HG03066 (cell line): Measurements from ENCODE around the gene KCNMA1.

Source experiments
- ATAC-seq: cut with Tn5 transposase; IDR thresholded peaks from one replicate; pipeline ENCODE4 v1.9.1; 2021; ENCODE audit warnings: low read depth; ENCODE audit not compliant: unreplicated experiment

Gene KCNMA1

DNA sequence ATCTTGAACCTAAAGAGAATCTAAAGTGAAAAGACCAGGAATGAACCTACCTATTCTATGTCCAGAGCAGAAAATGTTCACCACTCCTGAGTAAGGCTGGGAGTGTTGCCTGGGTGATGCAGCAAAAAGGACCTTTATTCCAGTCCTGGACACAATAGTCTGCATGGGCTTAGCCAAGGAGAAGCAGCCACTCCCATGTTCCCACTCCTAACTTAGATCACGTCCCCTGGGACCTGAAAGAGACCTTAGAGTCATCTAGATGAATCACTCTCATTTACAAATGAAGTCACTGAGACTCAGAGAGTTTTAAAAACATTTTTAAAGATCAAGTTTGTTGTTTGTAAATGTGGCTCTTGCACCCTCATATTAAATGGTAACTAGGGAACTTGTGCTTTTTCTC, 763.4 kb downstream of the KCNMA1 start:
- no peak for ATAC-seq

DNA sequence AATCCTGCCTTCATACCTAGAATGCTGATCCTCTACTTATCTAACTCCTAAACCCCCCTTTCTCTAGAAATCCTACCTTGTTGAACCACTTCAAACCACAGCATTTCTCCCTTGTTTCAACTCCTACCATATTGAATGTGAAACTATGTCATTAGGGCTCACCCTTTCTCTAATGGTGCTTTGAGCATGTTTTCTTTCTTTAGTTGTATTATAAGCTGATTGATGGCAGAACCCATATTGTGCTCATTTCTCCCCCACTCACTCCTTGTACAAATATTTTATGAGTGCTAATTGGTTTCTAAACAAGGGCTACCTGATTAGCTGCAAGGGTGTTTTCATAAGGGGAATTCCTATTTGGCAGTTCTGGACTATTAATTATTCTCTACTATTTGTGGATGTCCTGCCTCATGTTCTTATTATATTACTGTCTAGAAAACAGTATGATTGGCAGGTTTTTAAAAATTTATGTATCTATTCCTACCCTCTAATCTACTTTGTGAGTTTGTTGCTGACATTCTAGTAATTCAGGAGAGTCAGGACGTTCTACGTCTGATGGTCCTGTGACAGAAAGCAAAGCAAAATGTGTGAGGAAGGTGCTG, 765.8 kb downstream of the KCNMA1 start:
- no peak for ATAC-seq

DNA sequence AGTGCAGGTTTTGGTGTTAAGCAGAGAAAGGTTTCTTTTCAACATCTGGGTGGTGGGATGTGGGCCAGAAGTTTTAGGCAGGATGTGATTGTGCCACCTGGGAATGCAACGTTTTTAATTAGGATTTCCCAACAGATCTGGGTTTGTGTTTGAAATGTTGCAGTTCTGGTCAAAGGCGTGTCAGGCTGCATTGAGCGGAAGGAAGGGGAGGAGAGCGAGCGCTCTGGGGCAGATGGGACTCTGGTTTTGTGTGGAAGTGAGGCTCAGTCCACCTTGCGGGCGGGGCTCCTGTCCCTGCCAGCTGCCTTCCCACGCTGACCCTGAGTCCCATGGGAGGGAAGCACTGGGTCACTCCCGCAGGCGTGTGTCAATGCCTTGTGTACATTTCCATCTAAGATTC, 767.7 kb downstream of the KCNMA1 start:
- ATAC-seq = no peak

GRCh38 chr10:76868098-76868977, 769.3 kb downstream of the KCNMA1 start:
- no peak for ATAC-seq

- no peak for ATAC-seq
Measured at GRCh38 chr10:76866841-76867586, 770.6 kb downstream of the KCNMA1 start.

GRCh38 chr10:76864922-76865321, 772.7 kb downstream of the KCNMA1 start:
- no peak for ATAC-seq

GRCh38 chr10:76858721-76859120, 778.9 kb downstream of the KCNMA1 start:
- ATAC-seq = no peak

DNA sequence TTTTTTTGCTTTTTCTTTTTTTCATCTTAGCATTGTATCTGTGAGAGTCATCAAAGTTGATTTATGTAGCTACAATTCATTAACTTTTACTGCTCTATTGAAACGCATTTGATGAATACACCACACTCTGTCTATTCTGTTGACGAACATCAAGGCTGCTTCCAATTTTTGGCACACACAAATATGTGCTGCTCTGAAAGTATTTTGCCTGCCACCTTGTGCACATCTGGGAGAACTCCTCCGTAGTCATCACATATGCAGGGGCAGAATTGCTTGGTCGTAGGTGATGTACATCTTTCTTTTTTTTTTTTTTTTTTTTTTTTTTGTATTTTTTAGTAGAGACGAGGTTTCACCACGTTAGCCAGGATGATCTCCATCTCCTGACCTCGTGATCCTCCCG, 796.8 kb downstream of the KCNMA1 start:
- ATAC-seq = no peak

GRCh38 chr10:76839276-76839675, 798.3 kb downstream of the KCNMA1 start:
- ATAC-seq = no peak

- no peak for ATAC-seq
Measured at GRCh38 chr10:76830218-76830617, 807.4 kb downstream of the KCNMA1 start.

DNA sequence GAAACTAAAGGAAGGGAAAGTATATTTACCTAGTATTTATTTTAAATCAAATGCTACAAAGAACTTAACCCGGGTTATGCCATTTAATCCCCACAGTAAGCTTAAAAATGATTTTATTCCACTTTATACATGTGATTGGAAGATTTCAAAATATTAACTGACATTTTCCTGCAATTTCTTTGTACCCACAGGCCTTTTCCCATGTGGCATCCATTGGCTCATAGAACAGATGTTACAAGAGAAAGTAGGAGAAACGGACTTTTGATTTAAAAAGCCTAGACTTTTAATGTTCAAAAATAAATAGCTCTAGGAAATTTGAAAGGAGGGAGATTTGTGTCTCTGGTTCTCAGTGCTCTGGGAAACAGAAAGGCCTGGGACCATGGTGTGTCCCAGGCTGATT, 807.9 kb downstream of the KCNMA1 start:
- no peak for ATAC-seq
